Retinal pigment epithelial cell (primary cell): Measurements from ENCODE around the gene ZNF787.

Experiments used
- DNase-seq: peaks from one replicate; pipeline ENCODE4 v3.0.0-alpha.2; 2010; ENCODE audit warnings: low read depth
- H3K4me3 ChIP-seq: 2 replicates; pipeline ENCODE4 v1.5.1; 2011; ENCODE audit warnings: mild to moderate bottlenecking, low read length, control low read depth, moderate library complexity
- TF ChIP-seq, protein P1 (sequence below): conservative IDR thresholded peaks from 2 replicates; pipeline ENCODE4 v1.5.1; 2011; ENCODE audit warnings: low read depth, low read length, control low read depth, inconsistent platforms

ZNF787 gene

DNA sequence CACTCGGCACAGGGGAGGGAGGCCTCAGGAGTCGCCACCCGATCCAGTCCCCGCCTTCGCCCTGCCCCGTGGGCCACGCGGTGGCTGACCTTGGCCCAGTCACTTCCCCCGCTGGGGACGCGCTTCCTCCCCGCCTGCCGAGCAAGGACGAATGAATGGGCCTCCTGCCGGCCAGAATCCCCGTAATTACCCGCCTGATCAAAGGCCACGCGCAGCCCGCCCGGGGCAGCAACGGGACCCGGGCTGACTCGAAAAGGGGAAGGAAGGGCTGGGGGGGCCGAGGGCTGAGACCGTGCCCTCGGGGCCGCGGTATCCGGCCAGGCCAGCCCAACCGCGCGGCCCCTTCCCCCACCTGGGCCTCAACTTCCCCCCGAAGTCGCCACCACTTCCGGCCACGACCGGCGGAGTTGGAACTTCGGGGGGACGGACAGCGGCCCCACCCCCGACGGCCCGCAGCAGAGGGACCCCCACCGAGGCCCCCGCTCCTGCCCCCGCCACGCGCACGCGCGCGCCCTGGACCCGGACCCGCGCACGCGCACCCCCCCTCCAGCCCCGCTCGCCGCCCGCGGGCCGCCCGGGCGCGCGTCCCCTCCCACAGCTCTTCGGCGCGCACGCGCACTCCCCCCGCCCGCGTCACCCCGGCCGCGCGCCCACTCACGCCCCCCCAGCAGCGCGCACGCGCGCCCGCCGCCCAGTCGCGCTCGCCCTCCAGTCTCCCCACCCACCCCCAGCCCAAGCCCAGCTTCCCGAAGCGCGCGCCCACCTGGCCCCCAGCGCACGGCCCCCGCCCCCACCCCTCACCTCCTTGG, 520 bp downstream of the ZNF787 start:
- H3K4me3 ChIP-seq = peak overlapping the region; percentile 70
- TF ChIP-seq, protein P1, sequence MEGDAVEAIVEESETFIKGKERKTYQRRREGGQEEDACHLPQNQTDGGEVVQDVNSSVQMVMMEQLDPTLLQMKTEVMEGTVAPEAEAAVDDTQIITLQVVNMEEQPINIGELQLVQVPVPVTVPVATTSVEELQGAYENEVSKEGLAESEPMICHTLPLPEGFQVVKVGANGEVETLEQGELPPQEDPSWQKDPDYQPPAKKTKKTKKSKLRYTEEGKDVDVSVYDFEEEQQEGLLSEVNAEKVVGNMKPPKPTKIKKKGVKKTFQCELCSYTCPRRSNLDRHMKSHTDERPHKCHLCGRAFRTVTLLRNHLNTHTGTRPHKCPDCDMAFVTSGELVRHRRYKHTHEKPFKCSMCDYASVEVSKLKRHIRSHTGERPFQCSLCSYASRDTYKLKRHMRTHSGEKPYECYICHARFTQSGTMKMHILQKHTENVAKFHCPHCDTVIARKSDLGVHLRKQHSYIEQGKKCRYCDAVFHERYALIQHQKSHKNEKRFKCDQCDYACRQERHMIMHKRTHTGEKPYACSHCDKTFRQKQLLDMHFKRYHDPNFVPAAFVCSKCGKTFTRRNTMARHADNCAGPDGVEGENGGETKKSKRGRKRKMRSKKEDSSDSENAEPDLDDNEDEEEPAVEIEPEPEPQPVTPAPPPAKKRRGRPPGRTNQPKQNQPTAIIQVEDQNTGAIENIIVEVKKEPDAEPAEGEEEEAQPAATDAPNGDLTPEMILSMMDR = peak; percentile 12

GRCh38 chr19:56120002-56120370, 1.1 kb downstream of the ZNF787 start:
- TF ChIP-seq, protein P1 = no peak
- DNase-seq = no peak
- peak overlapping the region; percentile 70 for H3K4me3 ChIP-seq

More for the DNA sequence above, 520 bp downstream of the ZNF787 start:
- DNase-seq = no peak

DNA sequence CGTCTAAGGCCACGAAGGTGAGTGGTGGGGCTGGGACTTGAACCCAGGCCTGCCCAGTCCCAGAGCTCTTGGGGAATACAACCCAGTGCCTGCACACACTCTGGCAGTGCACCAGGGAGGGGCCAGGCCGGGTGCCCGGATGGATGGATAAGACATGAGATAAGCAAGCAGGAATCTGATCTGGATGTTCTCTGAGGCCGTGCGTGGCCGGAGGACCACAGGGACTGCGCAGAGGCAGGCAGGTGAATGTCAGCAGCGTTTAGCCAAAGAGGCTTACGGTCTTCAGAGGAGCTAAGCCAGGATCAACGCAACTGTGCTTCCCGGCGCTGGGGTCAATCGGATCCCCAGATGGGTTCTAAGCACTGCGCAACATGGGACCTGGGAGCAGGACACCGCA, 1.5 kb downstream of the ZNF787 start:
- no peak for DNase-seq
- peak overlapping the region; percentile 70 for H3K4me3 ChIP-seq

DNA sequence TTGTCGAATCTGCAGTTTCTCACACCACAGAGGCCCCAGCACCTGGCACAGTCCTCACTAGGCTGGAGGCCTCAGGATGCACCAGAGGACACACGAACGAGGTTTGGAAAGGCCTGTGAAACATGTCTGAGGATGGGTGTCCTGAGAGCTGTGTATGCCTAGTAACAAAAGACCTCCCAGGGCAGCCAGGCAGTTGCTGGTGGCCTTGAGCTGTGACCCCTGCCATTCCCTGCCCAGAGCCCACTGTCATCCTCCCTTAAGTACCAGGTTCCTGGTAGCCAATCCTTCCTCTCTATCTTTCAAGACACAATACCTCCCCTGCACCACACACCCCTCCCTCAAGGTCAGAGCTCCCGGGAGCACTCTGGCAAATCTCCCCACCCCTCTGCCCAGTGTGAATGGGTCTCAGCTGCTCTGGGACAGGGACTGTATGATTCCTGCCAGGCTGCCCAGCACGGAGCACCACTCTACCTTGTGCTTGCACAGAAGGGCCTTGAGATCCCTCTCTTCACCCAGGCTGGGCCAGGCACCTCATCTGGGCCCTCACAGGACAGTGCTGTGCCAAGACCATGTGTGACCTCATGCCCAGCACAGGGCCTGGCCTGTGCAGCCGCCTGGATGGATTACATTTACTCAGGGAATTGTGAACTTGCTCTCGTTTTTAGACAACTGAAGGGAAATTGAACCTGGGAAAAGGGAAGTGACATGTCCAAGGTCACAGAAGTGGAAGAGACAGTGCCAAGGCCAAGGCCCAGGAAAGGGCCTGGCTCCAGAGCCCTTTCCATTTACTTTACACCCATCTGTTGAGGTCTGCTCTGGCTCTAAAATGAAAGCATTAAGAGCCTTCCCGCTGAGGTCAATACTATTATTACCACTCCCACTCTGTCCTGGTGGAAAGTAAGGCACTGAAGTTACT, 2.2 kb downstream of the ZNF787 start:
- H3K4me3 ChIP-seq = peak overlapping the region; percentile 70
- no peak for DNase-seq
- TF ChIP-seq, protein P1 = no peak

More for the DNA sequence above, 1.5 kb downstream of the ZNF787 start:
- TF ChIP-seq, protein P1 = no peak

DNA sequence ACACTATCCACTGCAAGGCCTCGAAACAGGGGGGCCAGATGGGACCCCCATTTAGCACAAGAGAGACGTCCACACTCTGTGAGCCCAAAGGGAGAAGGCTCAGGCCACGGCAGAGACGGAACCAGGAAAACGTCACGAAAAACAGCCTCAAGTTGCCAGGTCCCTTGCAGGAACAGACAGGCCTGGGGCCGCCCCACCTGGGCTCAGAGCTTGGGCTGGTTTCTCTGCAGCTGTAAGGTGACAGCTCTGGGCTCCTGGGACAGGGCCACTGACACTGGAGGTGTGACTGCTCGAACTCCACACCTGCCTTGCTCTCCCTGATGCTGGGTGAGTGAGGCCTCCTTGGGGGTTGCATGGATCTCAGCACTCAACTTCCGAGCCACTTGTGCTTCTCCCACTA, 3.2 kb downstream of the ZNF787 start:
- no peak for DNase-seq
- TF ChIP-seq, protein P1 = no peak

GRCh38 chr19:56117376-56117884, 3.7 kb downstream of the ZNF787 start:
- no peak overlapping the region for H3K4me3 ChIP-seq
- TF ChIP-seq, protein P1 = no peak
- DNase-seq = no peak

More for the DNA sequence above, 3.2 kb downstream of the ZNF787 start:
- no peak overlapping the region for H3K4me3 ChIP-seq
